KBM-7 (cell line): Measurements from ENCODE around the gene HSFX1.

Experiments used
- DNase-seq: peaks from one replicate; pipeline ENCODE4 v3.0.0-alpha.2; 2015
- in situ Hi-C: fragments of 300-500 bp; cut with MboI; formaldehyde crosslinking; loops from 2 replicates; pipeline ENCODE4 v1.14.3; 2020; ENCODE audit warnings: low sequenced_read_pairs, low pct_unique_long_range_greater_than_20kb, mixed read lengths

Gene HSFX1

GRCh38 chrX:149799938-149800337 lies 26.1 kb downstream of the HSFX1 start:
- DNase-seq, result no peak
- in situ Hi-C loops, result no loop called here

GRCh38 chrX:149803458-149804062 lies 29.7 kb downstream of the HSFX1 start:
- no peak for DNase-seq
- in situ Hi-C loops, result no loop called here

DNA sequence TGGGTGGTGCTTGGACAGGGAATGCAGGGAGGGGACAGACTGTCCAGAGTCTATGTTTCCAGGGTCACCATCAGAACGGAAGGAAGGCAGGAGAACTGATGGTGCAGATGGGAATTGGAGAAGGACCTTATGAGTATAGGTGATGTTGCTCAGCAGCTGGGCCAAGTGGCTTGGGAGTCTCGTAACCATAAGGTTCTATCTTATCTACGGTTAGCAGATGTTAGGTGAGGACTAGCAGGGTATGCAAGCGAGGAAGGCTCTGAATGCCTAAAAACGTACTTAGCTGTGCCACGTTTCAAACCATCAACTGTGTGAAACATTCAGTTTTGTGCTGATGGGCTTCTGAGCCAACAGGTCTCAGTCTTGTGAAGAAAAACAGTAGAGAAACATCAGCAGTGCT lies 30.2 kb downstream of the HSFX1 start:
- in situ Hi-C loops, result no loop called here
- DNase-seq, result no peak

DNA sequence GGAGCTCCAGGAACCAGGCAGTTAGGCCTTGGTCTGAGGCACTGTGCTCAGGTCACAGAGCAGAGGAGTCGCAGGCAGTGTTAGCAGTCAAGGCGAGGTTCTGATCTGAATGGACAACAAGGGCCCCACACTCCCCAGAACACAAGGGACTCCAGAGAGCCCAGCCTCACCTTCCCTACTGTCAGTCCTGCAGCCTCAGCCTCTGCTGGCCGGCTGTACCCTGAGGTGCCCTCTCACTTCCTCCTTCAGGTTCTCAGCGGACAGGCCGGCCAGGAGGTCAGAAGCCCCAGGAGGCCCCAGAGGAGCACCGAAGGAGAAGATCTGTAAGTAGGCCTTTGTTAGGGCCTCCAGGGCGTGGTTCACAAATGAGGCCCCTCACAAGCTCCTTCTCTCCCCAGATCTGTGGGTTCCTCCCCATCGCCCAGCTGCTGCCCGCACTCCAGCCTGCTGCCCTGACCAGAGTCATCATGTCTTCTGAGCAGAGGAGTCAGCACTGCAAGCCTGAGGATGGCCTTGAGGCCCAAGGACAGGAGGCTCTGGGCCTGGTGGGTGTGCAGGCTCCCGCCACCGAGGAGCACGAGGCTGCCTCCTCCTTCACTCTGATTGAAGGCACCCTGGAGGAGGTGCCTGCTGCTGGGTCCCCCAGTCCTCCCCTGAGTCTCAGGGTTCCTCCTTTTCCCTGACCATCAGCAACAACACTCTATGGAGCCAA lies 34.0 kb downstream of the HSFX1 start:
- in situ Hi-C loops, result no loop called here
- DNase-seq, result no peak

- in situ Hi-C loops, result no loop called here
- no peak for DNase-seq
Measured at GRCh38 chrX:149818652-149819051, 44.8 kb downstream of the HSFX1 start.

- DNase-seq, result no peak
- in situ Hi-C loops, result no loop called here
Measured at GRCh38 chrX:149819371-149819770, 45.5 kb downstream of the HSFX1 start.

DNA sequence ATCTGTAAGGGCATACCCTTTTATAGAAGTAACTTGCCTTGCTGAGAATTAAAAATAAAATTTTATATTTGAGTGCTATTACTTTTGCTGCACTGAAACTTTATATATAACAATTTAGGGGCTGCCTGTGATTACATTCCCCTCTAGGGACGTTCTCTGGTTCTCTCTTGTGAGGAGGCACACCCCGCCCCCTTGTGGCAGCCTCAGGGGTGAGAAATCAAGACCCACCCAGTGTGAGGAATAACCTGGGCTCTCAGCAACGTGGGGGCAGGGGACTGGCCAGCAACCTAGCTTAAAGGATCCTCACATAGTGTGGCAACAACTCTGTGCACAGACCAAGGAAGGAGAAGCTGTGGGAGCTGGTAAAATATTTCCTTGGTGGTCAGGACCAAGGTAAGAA lies 51.6 kb downstream of the HSFX1 start:
- peak; percentile 33 for DNase-seq
- in situ Hi-C loops, result no loop called here
